ENCODE data around the gene PKIB.

The PKIB gene

GRCh38 chr6:122669418-122669817, 59.2 kb downstream of the PKIB start:
- H3K9me3 ChIP-seq (ENCODE audit: control insufficient read depth, low read length): no peaks in the 10 kb centered on the region
- no peak overlapping the region for H3K9ac ChIP-seq (ENCODE audit: low read length)
- H3K36me3 ChIP-seq (ENCODE audit: control insufficient read depth, insufficient read depth, low read length, severe bottlenecking): no peaks in the 10 kb centered on the region
- H3K4me3 ChIP-seq (ENCODE audit: low read length): no peak overlapping the region
- no peak for DNase-seq (ENCODE audit: low read depth)
- no peaks in the 10 kb centered on the region for H3K27me3 ChIP-seq (replicated peaks; ENCODE audit: control insufficient read depth, insufficient read depth, low read length)
- H3K4me1 ChIP-seq (ENCODE audit: control insufficient read depth, insufficient read depth, low read length): no peaks in the 10 kb centered on the region

DNA sequence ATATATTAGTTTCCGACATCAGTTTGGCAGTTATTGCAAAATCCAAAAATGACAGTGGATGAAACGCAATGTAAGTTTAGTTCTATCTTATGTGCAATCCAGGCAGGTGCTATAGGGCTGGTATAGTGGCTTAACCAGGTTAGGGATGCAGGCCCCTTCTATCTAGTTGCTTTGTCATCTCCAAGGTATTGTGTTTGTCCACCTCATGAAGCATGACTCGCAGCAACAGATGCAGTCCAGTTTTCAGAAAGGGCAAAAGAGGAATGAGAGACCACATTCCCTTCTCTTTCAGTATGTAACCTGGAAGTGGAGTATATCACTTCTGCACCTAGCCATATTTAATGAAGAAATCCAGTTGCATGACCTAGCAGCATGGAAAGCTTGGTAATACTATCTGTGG, 59.7 kb downstream of the PKIB start:
- Histone ChIP-seq H3K9me3 (ENCODE audit: control insufficient read depth, low read length) (no peaks in the 10 kb centered on the region), H3K4me1 (ENCODE audit: control insufficient read depth, insufficient read depth, low read length) (no peaks in the 10 kb centered on the region), H3K4me3 (ENCODE audit: low read length) (no peak overlapping the region), H3K36me3 (ENCODE audit: control insufficient read depth, insufficient read depth, low read length, severe bottlenecking) (no peaks in the 10 kb centered on the region), H3K9ac (ENCODE audit: low read length) (no peak overlapping the region), H3K27me3 (replicated peaks; ENCODE audit: control insufficient read depth, insufficient read depth, low read length) (no peaks in the 10 kb centered on the region)
- no peak for DNase-seq (ENCODE audit: low read depth)

DNA sequence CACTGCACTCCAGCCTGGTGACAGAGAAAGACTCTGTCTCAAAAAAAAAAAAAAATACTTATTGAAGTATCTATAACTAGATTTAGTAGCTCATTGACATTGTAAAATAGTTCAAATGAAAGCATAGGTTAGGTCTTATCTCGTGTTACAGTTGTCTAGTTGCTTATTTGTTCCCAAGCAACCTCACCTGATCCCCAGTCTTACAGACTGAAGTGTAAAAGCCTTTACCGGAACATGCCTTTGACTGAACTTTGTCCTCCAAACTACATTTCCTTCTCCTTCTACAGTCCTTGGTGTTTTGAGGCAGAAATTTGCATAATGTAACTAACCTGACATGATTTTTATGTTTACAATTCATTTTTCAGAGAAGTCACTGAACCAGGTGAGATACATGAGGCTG, 61.0 kb downstream of the PKIB start:
- no peaks in the 10 kb centered on the region for H3K27me3 ChIP-seq (replicated peaks; ENCODE audit: control insufficient read depth, insufficient read depth, low read length)
- no peak overlapping the region for H3K9ac ChIP-seq (ENCODE audit: low read length)
- H3K9me3 ChIP-seq (ENCODE audit: control insufficient read depth, low read length): no peaks in the 10 kb centered on the region
- no peaks in the 10 kb centered on the region for H3K36me3 ChIP-seq (ENCODE audit: control insufficient read depth, insufficient read depth, low read length, severe bottlenecking)
- no peak overlapping the region for H3K4me3 ChIP-seq (ENCODE audit: low read length)
- no peaks in the 10 kb centered on the region for H3K4me1 ChIP-seq (ENCODE audit: control insufficient read depth, insufficient read depth, low read length)
- no peak for DNase-seq (ENCODE audit: low read depth)

- no peaks in the 10 kb centered on the region for H3K27me3 ChIP-seq (replicated peaks; ENCODE audit: control insufficient read depth, insufficient read depth, low read length)
- H3K9ac ChIP-seq (ENCODE audit: low read length): no peak overlapping the region
- H3K9me3 ChIP-seq (ENCODE audit: control insufficient read depth, low read length): no peaks in the 10 kb centered on the region
- no peak for DNase-seq (ENCODE audit: low read depth)
- H3K36me3 ChIP-seq (ENCODE audit: control insufficient read depth, insufficient read depth, low read length, severe bottlenecking): no peaks in the 10 kb centered on the region
- no peaks in the 10 kb centered on the region for H3K4me1 ChIP-seq (ENCODE audit: control insufficient read depth, insufficient read depth, low read length)
- no peak overlapping the region for H3K4me3 ChIP-seq (ENCODE audit: low read length)
Measured at GRCh38 chr6:122673343-122673961, 63.2 kb downstream of the PKIB start.

DNA sequence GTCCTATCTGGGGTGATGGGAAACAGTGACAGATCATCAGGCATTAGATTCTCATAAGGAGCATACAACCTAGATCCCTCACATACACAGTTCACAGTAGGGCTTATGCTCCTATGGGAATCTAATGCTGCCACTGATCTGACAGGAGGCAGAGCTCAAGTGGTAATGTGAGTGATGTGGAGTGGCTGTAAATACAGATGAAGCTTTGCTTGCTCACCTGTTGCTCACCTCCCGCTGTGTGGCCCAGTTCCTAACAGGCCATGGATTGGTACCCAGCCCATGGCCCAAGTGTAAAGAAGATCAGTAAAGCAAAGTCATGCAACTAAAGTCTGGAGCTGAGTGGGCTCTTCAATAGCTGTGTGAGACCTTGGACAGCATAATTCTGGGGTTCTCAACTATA, 65.9 kb downstream of the PKIB start:
- H3K4me1 ChIP-seq (ENCODE audit: control insufficient read depth, insufficient read depth, low read length): no peaks in the 10 kb centered on the region
- H3K9ac ChIP-seq (ENCODE audit: low read length): no peak overlapping the region
- DNase-seq (ENCODE audit: low read depth): no peak
- H3K4me3 ChIP-seq (ENCODE audit: low read length): no peak overlapping the region
- H3K36me3 ChIP-seq (ENCODE audit: control insufficient read depth, insufficient read depth, low read length, severe bottlenecking): no peaks in the 10 kb centered on the region
- no peaks in the 10 kb centered on the region for H3K27me3 ChIP-seq (replicated peaks; ENCODE audit: control insufficient read depth, insufficient read depth, low read length)
- no peaks in the 10 kb centered on the region for H3K9me3 ChIP-seq (ENCODE audit: control insufficient read depth, low read length)

DNA sequence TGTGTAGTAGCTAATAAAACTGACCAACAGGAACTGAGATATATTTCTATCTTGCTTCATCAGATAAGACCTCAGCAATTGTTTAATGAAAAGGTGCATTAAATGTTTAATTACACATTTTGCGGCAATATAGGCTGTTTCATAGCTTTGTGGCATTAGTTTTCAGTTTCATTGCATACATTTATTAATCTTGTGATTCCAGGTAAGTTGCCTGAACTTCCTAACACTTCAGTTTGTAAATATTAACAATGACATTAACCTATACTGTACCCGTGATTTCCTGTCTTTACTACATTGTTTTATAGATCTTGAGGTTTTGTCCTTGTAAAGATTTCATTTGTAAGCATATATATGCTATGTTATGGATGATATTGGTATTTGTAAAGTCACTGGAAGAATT, 66.5 kb downstream of the PKIB start:
- Histone ChIP-seq H3K4me1 (ENCODE audit: control insufficient read depth, insufficient read depth, low read length) (no peaks in the 10 kb centered on the region), H3K36me3 (ENCODE audit: control insufficient read depth, insufficient read depth, low read length, severe bottlenecking) (no peaks in the 10 kb centered on the region), H3K9me3 (ENCODE audit: control insufficient read depth, low read length) (no peaks in the 10 kb centered on the region), H3K9ac (ENCODE audit: low read length) (no peak overlapping the region), H3K4me3 (ENCODE audit: low read length) (no peak overlapping the region), H3K27me3 (replicated peaks; ENCODE audit: control insufficient read depth, insufficient read depth, low read length) (no peaks in the 10 kb centered on the region)
- DNase-seq (ENCODE audit: low read depth): no peak

DNA sequence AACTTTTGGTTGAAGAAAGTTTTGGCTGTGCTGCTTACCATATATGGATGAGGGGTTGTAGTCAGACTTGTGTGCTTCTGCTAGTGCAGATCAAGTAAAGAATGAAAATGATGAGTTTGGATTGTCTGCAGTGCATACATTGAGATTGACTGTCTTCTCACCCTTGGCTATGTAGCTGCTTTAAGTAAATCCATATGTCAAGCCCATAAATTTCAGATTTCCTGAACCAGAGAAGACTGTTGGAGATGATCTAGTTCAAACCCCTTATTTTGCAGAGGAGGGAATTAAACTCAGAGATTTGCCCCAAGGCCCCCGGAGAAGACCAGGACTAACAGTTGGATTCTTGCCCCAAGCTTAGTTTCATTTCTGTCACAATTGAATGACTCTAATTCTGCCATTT, 67.2 kb downstream of the PKIB start:
- no peak overlapping the region for H3K9ac ChIP-seq (ENCODE audit: low read length)
- no peak overlapping the region for H3K4me3 ChIP-seq (ENCODE audit: low read length)
- H3K9me3 ChIP-seq (ENCODE audit: control insufficient read depth, low read length): no peaks in the 10 kb centered on the region
- H3K4me1 ChIP-seq (ENCODE audit: control insufficient read depth, insufficient read depth, low read length): no peaks in the 10 kb centered on the region
- no peak for DNase-seq (ENCODE audit: low read depth)
- no peaks in the 10 kb centered on the region for H3K27me3 ChIP-seq (replicated peaks; ENCODE audit: control insufficient read depth, insufficient read depth, low read length)
- H3K36me3 ChIP-seq (ENCODE audit: control insufficient read depth, insufficient read depth, low read length, severe bottlenecking): no peaks in the 10 kb centered on the region

DNA sequence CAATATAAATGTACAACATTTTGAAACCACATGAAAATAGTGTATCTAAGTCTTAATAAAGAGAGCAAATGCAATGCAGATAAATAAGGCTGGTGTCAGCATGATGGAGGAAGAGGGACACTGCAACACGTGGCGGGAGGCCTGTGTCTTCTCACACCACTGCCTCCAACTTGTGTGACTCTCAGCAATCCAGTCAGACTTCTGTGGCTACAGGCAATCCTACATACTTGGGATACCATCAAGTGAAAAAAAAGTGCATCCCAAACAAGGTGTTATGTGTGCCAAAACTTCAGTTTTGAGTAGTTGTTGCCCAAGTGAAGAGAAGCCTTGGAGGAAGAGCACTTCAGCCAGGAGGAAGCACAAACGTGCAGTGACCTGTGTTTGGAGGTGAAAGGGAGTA, 68.6 kb downstream of the PKIB start:
- H3K9ac ChIP-seq (ENCODE audit: low read length): no peak overlapping the region
- no peaks in the 10 kb centered on the region for H3K9me3 ChIP-seq (ENCODE audit: control insufficient read depth, low read length)
- DNase-seq (ENCODE audit: low read depth): no peak
- H3K4me1 ChIP-seq (ENCODE audit: control insufficient read depth, insufficient read depth, low read length): no peaks in the 10 kb centered on the region
- no peaks in the 10 kb centered on the region for H3K36me3 ChIP-seq (ENCODE audit: control insufficient read depth, insufficient read depth, low read length, severe bottlenecking)
- H3K4me3 ChIP-seq (ENCODE audit: low read length): no peak overlapping the region
- no peaks in the 10 kb centered on the region for H3K27me3 ChIP-seq (replicated peaks; ENCODE audit: control insufficient read depth, insufficient read depth, low read length)

DNA sequence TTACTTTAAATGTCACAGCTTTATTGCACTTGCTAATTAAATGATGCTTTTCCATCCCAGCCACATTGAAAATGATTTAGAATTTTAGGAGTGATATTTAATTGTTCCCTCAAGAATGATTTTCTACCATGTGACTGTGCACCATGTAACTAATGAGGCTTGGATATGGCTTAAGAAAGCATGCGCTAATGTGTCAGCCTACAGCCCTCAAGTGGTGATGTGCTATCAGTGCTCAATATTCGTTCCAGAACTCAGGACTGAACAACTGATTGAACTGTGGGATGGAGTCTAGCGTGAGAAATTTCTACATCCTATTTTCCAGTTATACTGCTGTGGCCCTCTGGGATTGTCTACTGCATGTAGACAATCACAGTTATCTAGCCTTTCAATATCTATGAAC, 71.5 kb downstream of the PKIB start:
- no peak for DNase-seq (ENCODE audit: low read depth)
- Histone ChIP-seq H3K4me1 (ENCODE audit: control insufficient read depth, insufficient read depth, low read length) (no peaks in the 10 kb centered on the region), H3K27me3 (replicated peaks; ENCODE audit: control insufficient read depth, insufficient read depth, low read length) (no peaks in the 10 kb centered on the region), H3K9ac (ENCODE audit: low read length) (no peak overlapping the region), H3K36me3 (ENCODE audit: control insufficient read depth, insufficient read depth, low read length, severe bottlenecking) (no peaks in the 10 kb centered on the region), H3K9me3 (ENCODE audit: control insufficient read depth, low read length) (no peaks in the 10 kb centered on the region), H3K4me3 (ENCODE audit: low read length) (no peak overlapping the region)

DNA sequence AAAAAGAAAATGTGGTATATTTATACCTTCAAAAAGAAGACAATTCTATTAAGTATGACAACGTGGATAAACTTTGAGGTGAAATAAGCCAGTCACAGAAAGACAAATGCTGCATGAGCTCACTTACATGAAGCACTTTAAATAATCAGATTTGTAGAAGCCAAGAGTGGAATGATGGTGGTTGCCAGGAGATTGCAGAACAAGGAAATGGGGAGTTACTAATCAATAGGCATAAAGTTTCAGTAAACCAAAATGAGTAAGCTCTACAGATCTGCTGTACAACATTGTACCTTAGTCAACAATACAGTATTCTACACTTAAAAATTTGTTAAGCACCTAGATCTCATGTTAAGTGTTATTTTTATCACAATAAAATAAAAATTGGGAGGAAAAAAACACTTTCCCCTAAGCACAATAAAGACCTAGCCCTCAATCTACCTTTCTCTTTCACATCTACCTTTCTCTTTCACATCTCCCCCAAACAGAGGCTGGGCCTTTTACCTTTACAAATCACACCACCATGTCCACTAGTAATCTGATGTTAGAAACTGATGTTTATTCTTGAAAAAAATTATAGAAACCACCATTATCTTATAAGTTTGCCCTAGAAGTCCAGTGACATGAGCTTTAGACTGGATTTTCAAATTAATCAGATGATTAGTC, 73.9 kb downstream of the PKIB start:
- no peak overlapping the region for H3K9ac ChIP-seq (ENCODE audit: low read length)
- H3K36me3 ChIP-seq (ENCODE audit: control insufficient read depth, insufficient read depth, low read length, severe bottlenecking): no peaks in the 10 kb centered on the region
- no peaks in the 10 kb centered on the region for H3K9me3 ChIP-seq (ENCODE audit: control insufficient read depth, low read length)
- no peak overlapping the region for H3K4me3 ChIP-seq (ENCODE audit: low read length)
- no peak for DNase-seq (ENCODE audit: low read depth)
- no peaks in the 10 kb centered on the region for H3K27me3 ChIP-seq (replicated peaks; ENCODE audit: control insufficient read depth, insufficient read depth, low read length)
- no peaks in the 10 kb centered on the region for H3K4me1 ChIP-seq (ENCODE audit: control insufficient read depth, insufficient read depth, low read length)

DNA sequence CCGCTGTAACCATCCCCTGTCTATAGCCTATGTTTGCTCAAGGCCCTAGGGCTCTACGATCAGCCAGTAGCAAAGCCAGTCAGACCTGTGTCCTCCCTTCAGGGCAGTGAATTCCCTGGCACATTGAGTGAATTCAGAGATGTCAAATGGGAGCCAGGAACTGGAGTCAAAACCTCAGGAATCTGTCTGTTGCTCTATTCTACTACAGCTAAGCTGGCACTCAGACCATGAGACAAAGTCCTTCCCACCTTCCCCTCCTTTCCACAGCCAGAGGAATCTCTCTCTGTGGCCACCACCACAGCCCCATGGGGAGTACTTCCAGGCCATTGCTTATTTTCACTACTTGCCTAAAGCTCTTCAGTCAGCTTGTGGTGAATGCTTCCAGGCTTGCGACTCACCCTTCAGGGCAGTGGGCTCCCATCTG, 82.0 kb downstream of the PKIB start:
- Histone ChIP-seq H3K36me3 (ENCODE audit: control insufficient read depth, insufficient read depth, low read length, severe bottlenecking) (no peaks in the 10 kb centered on the region), H3K4me3 (ENCODE audit: low read length) (no peak overlapping the region), H3K27me3 (replicated peaks; ENCODE audit: control insufficient read depth, insufficient read depth, low read length) (no peaks in the 10 kb centered on the region), H3K4me1 (ENCODE audit: control insufficient read depth, insufficient read depth, low read length) (no peaks in the 10 kb centered on the region), H3K9ac (ENCODE audit: low read length) (no peak overlapping the region), H3K9me3 (ENCODE audit: control insufficient read depth, low read length) (no peaks in the 10 kb centered on the region)
- DNase-seq (ENCODE audit: low read depth): no peak
